Measurements from ENCODE around the gene GIT1.

GIT1 gene

DNA sequence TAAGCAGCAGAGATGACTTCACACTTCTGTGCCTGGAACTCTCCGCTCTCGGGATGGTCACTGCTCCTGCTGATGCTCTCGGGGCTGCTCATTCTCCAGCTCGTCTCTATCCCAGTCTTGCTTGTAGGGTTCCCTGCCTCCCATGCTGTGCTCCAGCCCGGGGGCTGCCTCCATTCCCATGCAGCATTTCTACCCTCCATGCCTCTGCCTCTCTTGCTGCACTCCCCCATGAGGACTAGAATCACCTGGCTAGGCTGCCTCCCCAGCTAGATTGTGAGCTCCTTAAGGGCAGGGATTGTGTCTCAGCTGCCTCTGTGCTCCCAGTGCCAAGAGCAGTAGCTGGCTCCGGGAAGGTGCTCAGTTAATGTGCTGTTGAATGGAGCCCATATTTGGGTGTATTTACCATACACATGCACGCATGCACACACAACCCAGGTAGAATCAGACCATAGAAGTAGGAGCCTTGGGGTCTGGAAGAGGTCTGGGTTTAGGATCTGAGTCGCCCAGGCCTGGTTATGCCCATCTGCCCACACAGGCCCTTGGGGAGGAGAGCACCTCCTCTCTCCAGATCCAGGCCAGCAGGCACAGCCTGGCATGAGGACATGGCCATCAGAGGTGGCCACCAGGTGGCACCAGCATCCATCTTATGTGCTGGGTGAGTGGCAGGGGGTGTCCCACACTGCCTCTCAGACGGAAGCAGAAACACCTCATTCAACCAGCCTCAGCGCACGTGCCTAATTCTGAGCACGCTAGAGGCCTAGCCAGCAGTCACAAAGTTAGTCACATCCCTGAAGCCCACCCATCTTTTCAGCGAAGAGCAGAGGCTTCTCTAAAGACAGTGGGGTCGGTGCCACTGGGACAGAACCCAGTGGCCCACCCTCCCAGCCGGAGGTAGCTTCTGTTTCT is 9.3 kb downstream of the GIT1 start:
- peak; percentile 64 for DNase-seq (ENCODE audit: low spot score)

DNA sequence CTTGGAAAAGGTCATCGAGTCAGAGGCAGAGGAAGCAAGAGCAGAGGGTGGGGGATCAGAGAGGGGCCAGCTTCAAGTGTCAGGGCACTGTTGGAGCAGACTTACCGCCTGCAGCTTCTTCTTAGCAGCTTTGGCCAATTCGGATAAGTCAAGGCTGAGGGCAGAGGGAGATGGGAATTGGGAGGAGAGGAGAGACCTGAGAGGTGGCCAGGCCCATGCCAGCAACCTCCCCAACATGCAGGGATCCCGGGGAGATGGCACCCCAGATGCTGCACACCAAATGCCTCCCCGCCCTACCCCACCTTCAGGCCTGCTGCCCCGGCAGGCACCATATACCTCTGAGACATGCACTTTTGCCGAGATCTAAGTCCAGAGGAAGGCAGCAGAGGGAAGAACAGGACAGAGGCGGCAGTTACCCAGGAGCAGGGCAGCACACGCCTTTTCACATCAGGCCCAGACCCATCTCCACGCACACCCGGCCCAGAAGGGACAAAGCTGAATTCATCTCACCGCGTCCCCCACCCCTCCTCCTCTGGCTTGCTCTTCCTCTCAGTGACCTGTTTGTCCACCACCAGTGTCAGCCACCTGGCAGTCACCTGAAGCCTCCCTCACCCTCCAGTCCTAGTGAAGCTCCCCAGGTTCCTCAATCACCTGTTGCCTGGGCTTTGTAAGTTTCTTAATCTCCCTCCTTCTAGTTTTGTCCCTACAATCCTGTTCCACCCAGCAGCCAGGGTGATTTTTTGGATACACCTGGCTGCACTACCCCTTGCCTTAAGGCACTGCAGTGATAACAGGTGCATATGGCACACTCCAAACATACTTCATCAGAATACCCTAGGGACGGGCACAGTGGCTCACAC is 10.6 kb downstream of the GIT1 start:
- DNase-seq (ENCODE audit: low spot score): no peak

DNA sequence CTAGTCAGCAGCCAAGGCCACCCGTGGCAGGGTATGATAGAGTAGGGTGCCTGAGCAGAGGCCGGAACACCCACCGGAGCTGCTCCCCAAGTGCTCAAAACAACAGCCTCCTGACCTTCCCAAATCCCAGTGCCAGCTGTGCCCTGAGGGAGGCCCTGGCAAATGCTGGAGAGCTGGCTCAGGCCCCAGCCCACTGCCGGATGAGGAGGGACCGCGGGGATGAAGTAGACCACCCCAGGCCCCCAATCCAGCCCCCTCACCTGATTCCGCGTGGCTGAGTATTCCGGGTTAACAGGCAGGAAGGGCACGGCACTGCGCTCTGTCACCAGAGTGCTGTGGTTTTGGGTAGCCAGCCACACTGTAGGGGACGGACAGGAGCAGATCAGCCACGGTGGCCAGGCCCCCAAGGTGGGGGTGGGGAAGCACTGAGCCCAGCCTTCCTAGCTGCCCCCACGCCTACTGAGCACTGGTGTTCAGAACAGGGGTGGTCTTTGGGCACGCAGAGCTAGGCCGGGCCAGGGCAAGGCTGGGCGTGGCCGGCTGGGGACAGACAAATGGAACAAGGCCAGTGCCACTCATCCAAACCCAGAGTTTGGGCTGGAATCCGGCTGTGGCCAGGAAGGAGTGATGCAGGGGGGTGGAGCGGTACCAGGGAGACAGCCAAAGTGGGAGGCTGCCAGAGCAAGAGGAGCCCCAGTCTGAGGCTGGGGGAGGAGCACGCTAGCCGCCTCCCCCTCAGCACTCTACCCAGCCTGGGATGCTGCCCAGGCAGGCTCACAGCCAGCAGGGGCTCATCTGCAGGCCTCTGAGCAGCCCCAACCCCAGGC is 11.8 kb downstream of the GIT1 start:
- no peak for DNase-seq (ENCODE audit: low spot score)

DNA sequence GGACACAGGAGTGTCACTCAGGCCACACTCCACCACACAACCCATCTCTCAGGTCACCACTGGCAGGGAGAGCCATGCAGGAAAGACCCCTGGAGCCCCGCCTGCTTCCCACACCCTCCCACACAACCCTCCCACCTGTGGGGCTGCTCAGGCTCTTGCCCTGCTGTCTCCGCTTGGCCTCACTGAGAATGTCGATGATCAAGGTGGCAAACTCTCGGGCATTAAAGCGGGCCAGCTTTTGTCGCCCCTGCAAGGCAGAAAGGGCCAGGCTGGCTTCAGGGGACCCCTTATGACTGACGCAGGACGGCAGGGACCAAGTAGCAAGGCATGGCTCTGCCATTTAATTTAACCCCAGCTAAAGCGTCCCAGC is 12.5 kb downstream of the GIT1 start:
- no peak for DNase-seq (ENCODE audit: low spot score)

DNA sequence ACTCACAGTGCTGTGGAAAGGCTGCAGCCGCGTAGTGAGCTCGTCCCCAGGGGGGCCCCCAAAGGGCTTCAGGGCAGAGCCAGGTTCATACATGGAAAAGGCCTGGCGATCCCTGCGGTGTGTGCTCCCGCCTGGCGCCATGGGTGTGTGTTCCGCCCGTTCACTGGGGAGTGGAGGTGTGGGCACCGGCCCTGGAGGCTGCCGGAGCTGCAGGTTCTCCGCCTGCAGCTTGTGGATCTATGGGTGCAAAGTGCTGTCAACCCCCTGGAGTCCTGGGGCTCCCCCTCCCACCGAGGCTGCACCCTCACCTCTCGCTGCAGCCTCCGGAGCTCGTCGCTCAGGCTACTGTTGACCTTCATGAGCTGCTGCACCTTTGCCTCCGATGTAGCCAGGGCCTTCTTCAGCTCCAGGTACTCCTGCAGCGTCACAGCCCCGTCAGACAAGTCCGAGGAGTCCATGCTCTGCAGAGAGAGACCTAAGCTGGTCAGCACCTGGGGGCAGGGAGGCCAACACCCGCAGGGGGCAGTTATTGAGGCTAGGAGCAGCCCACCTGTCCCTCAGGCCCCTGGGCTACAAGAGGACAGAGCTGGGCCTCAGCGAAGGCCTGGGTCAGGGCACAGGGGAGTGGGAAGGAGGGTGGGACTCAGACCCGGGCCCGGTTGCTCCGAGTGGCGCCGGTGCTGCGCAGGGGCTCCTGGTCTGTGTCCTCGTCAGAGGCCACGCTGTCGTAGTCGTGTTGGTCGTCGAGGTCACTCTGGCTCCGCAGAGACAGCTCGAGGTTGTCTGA is 13.0 kb downstream of the GIT1 start:
- no peak for DNase-seq (ENCODE audit: low spot score)

DNA sequence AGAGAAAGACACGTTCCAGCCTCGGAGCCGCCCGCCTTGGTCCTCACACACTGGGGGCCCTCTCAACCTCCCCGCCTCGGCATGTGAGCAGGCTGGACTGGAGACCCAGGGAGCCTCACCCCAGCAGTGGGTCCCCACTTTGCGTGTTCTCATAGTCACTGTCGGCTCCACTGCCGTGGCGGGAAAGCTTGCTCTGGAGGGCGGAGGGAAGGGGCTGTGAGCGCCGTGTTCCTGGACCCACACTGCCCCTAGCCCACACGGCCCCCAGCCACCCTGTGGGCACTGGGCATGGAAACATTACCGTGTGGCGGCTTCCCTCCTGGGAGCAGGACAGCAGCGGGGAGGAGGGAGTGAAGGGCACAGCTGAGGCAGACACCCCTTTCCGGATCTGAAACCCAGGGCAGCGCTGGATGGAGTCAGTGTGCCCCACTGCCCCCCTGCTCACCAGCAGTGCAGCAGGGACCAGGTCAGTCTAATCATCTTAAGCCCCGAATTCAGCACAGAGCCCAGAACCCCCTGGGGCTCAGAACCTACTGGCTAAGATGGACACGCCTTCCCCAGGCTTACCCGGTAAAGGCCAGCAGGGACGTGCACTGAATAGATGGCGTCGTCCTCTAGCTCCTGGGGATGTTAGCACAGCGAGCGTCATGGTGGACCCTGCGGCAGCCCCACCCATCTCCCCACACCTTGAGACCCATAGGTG is 13.8 kb downstream of the GIT1 start:
- no peak for DNase-seq (ENCODE audit: low spot score)

DNA sequence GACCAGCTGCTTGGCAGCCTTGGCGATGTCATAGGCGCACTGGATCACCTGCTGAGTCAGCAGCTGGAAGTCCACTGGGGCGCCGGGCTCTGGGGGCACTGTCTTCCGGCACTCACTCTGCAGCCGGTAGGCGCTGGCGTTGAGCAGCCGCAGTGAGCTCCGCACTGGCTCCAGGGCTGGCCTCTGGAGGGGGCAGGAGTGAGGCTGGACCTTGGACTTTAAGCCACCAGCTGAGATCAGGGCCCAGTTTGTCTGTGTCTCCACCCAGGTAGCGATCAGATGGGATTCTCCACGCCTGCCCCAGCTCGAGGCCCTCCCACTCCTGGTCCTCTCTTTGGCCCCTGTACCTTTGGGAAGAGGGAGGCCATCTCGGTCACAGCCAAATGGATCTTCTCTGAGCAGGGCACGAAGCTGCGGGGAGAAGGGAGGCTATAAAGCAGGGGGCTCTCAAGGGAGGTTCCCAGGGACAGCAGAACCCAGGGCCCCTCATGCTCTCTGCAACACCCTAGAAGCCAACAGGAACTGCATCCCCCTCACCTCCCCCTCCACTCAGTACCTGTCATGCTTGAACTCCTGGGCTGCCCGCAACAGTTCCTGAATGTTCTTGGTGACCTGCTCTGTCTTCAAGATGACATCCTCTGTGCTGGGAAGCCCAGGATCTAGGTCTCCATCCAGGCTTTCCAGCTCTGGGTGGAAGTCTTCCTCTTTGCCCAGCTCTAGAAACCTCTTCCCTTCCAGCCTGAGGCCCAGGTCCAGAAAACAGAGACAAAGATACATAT is 14.5 kb downstream of the GIT1 start:
- DNase-seq (ENCODE audit: low spot score): no peak

DNA sequence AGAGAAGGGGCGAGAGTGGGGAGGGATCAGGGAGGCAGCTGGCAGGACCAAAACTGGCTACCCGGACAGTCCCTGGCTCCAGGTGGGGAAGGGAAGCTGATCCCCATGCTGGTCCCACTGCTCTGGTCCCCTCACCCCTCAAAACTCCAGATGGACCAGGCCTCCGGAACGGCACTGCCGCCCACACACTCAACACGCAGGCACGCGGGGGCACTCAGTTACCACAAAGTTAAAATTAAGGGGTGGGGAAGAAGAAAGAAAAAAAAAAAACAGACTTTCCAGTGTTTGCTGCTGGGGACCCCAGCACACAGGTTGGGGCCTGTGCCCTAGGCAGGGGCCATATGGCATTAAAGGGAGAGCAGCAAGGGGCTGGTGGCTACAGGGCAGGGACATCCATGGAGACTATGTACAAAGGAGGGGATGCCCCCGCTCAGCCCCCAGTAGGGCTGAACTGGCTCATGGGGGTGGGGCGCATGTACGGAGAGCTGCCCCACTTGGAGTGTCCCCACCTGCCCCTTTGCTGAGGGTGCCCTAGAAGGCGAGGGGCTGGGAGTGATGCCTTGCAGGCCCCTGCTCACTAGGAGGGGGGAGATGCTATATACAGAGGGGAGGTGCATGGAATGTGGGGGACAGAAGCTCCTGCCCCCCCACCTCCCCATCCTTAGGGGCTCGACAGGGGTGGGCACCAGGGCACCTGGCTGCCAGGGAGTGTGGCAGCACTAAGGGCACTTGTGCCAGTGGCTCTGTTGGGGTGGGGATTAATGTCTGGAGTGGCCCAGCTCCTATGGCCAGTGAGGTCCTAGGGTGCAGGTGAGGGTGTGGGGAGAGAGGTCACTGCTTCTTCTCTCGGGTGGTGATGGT is 15.3 kb downstream of the GIT1 start:
- DNase-seq (ENCODE audit: low spot score): no peak

DNA sequence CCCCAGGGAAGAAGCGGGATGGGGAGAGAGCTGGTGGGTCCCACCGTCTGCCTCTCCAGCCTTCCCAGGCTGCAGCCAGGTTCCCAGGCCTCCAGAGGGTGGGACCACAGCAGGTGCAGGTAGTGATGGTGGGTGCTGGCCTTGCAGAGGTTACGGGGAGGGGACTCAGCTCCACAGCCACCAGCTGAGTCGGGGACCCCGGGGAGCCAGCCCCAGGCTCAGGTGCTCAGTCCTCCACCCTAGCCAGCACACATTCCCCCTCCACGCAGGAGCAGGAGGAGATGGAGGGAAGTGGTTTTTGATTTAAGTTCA is 15.9 kb downstream of the GIT1 start:
- no peak for DNase-seq (ENCODE audit: low spot score)

DNA sequence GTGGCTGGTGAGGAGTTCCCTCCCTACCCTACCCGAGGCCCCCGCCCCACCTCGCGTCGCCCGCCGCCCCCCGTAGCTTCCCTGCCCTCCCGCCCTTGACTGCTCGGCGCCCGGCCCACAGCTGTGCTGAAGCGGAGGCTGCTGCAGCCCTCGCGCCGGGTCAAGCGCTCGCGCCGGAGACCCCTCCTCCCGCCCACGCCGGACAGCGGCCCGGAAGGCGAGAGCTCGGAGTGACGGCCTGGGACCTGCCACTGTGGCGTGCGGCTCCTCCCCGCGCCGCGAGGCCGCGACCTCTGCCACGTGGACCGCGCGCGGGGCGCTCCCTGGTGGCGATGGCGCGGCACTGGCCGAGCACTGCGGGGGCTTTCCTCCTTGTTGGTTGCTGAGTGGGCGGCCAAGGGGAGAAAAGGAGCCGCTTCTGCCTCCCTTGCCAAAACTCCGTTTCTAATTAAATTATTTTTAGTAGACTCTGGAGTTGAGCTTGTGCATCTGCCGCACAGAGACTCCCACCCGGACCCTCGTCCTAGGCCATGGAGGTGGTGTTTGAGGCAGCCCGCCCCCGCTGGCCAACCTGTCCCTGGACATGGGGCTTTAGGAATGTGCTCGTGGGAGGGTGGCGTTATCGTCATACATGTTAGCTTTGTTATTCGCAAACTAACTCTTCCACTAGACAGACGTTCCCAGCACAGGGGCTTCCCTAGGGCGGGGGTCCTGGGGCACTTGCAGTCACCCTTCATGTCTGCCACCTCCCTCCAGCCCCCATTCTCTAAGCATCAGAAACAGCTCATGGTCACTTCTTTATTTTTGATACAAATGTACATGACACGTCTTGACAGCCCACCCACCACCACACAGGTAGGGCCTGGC is 16.5 kb downstream of the GIT1 start:
- DNase-seq (ENCODE audit: low spot score): no peak

DNA sequence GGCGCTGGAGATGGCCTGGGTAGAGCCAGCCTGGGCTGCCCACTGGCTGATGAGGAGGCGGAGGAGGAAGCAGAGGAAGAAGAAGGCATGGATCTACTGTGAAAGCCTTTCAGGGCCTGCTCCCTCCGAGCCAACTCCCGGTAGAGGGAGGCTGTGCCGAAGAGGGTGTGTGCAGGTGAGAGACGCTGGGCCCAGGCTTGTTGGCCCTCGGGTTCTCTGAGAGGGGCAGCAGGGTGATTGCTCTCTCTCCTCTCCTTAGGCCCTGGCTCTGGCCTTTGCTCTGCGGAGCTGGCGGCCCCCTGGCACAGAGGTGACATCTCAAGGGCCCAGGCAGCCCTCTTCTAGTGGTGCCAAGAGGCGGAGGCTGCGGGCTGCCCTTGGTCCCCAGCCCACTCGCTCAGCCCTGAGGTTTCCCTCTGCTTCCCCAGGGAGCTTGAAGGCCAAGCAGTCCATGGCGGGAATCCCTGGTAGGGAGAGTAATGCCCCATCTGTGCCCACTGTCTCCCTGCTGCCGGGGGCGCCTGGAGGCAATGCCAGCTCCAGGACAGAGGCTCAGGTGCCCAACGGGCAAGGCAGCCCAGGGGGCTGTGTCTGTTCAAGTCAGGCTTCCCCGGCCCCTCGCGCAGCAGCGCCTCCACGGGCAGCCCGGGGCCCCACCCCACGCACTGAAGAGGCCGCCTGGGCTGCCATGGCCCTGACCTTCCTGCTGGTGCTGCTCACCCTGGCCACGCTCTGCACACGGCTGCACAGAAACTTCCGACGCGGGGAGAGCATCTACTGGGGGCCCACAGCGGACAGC is 17.4 kb downstream of the GIT1 start:
- no peak for DNase-seq (ENCODE audit: low spot score)

DNA sequence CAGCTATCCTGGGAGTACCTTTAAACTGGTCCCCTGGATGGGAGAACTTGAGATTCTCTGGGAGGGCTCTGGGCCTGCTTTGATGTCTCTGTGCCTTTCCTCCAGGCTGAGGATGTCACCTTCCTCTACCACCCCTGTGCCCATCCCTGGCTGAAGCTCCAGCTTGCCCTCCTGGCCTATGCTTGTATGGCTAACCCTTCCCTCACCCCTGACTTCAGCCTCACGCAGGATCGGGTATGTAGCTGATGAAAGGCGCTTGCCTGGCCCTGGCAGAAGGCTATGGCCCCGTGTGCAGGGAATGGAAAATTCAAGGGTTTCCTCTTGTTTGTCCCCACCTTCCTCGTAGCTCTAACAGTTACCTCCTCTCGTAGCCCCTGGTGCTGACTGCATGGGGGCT is 18.0 kb downstream of the GIT1 start:
- no peak for DNase-seq (ENCODE audit: low spot score)

DNA sequence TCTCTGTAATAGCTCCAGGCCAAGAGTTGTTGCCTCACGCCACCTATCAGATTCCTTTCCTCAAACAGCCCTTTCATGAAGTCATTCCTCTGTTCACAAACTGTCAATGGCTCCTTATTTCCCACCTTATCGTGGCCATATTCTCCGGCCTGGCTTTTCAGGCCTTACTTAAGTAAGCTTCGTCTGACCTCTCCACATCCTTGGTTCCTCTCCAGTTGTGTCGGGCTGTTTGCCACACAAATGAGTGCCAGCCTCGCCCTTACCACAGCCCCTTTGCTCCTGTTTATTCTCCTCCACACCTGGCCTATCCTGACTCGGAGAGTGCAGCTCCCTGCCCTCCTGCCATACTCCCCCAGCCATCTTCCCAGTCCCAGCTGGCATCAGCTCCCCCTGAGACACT is 18.9 kb downstream of the GIT1 start:
- DNase-seq (ENCODE audit: low spot score): no peak

DNA sequence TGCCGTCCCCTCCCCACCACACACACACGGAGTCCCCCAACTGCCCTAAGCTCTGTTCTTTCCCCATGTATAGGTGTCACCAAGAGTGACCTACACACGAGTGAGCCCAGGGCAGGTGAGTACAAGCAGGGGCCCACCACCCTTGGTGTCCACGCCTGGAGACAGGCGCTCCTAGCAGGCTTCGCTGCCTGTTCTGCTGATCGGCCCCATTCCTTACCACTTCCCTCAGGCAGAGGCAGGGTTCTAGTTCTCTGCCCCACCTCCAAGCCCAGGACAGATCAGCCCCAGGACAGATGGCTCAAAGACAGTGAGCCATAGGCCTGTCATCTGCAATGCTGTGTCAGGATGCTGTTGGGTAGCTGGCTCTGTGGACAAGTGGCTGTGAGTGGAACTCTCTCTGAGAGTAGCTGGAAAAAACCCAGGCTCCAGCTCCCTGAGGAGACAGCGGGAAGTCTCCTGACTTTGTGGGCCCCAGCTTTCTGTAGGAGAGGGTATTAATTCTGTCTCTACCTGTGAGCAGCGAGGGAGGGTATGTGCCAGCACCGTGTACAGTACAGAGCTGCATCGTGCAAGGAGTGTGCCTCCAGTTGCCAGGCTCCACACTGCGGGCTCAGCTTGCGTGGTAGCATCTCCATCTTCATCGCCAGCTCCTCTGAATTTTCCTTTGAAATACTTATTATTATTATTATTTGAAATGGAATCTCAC is 20.1 kb downstream of the GIT1 start:
- no peak for DNase-seq (ENCODE audit: low spot score)

DNA sequence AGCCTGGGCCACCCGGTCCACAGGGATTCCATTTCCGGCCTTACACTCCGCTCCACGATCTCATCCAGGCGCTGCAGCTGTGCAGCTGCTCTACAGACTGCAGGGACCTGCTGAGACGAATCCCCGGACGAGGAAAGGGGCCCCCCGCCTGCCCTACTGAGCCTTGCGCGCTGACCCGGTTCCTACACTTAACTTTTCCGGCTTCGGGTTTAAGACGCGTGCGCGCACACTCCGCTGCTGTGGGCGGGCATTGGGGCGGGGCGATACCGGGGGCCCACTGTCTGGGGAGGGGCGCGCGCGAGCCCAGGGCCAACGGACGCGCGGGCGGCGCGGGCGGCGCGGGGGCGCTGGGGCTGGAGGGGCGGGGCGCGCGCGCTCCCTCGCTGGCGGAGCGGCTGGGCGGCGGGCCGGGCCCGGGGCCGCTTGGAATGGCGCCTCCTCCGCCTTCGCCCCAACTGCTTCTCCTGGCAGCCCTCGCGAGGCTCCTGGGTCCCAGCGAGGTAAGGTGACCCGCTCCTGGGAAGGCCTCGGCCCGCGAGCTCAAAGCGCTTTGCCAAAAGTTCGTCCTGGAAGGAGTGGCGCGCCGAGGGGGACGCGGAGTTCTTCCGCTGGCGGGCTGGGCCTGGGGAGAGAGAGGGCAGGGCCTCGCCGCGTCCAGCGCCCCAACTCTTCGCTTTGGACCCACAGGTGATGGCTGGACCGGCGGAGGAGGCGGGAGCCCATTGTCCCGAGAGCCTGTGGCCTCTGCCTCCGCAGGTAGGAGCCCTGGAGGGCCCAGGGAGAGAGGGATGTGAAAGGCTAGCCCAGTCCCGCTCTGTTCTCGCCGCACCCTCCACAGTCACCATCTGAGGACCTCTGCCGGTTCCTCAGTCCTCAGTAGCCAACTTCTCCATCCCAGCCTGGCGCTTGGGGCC is 20.9 kb downstream of the GIT1 start, which contains the start of gene TP53I13:
Gene TP53I13 (plus strand): TSS at position 371 of the 914 bp plus-strand sequence. CDS start 58 bp downstream, at position 429.
- no peak for DNase-seq (ENCODE audit: low spot score)
